ENCODE measurements around the gene CEP85.

DNA sequence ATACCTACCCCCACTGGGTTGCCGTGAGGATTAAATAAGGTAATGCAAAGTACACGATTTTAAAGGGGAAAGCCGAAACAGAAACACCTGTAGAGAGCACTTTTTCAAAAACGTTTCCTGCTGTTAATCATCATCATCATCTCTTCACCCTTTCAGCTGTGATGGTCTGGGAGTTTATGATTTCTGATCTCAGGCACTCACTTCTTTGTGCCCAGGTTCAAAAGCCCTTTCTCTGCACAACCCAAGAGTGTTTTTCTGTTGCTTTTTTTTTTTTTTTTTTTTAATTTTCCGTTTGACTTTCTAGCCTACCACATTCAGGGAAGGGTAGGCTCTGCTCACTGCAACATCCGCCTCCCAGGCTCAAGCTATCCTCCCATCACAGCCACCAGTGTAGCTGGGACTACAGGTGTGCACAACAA lies 73.4 kb downstream of the CEP85 start:
- TF ChIP-seq POLR2A (IDR thresholded peaks at IDR 0.05; ENCODE audit: low read depth, low read length) (no peak), ZZZ3 (IDR thresholded peaks at IDR 0.05; ENCODE audit: control insufficient read depth, insufficient read length, low read depth) (no peak), NFYA (IDR thresholded peaks at IDR 0.05; ENCODE audit: borderline replicate concordance, low read depth, low read length) (no peak), TARDBP (IDR thresholded peaks at IDR 0.05; ENCODE audit: borderline replicate concordance) (no peak), IKZF1 (conservative IDR thresholded peaks at IDR 0.05) (no peak)
- TF ChIP-seq, protein P1, sequence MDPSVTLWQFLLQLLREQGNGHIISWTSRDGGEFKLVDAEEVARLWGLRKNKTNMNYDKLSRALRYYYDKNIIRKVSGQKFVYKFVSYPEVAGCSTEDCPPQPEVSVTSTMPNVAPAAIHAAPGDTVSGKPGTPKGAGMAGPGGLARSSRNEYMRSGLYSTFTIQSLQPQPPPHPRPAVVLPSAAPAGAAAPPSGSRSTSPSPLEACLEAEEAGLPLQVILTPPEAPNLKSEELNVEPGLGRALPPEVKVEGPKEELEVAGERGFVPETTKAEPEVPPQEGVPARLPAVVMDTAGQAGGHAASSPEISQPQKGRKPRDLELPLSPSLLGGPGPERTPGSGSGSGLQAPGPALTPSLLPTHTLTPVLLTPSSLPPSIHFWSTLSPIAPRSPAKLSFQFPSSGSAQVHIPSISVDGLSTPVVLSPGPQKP (IDR thresholded peaks at IDR 0.05; ENCODE audit: low read depth, low read length), result no peak
- TF ChIP-seq, protein P2, sequence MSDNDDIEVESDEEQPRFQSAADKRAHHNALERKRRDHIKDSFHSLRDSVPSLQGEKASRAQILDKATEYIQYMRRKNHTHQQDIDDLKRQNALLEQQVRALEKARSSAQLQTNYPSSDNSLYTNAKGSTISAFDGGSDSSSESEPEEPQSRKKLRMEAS (IDR thresholded peaks at IDR 0.05; ENCODE audit: low read depth, low read length), result no peak
